ENCODE data around the gene ID2. TPM values are rescaled to one million over a fixed set of nuclear protein-coding genes. Genes with fewer than 3 reads are reported as not detected.

ID2 gene
- total and polyA plus RNA-seq, 5 experiments from 2014 or later = 67.1 to 630 (median 368) TPM

DNA sequence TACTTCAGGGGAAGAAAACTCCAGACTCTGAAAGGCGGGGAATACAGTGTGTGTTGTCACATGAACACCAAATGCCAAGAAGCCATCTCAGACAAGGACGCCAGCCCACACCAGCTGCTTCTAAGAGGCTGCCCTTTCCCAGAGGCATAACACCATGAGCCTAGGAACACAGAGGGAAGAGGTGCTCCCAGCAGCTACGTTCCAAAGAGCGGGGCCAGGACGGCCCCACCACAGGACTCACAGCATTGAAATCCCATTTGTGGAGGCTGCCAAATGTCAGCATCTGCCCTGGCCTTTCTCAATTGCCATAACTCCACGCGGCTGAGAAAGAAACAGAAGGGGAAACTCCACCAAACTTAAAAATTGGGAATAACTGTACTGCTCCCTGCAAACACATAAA, 20.1 kb upstream of the ID2 start:
- Mint-ChIP-seq H3K4me1 (peaks cover 20 to 46% (median 41%) of the 10 kb centered on the region in 4 donors), H3K4me3 (no peak overlapping the region), H3K27ac (peak overlapping the region in 1 of 10 donors; percentile 69), H3K27me3 (peaks cover 14 to 52% (median 24%) of the 10 kb centered on the region in 5 donors), H3K9me3 (no peaks in the 10 kb centered on the region), H3K36me3 (no peaks in the 10 kb centered on the region)
- DNase-seq (no peak), ATAC-seq (no peak)
- POLR2A ChIA-PET = no interaction called here

DNA sequence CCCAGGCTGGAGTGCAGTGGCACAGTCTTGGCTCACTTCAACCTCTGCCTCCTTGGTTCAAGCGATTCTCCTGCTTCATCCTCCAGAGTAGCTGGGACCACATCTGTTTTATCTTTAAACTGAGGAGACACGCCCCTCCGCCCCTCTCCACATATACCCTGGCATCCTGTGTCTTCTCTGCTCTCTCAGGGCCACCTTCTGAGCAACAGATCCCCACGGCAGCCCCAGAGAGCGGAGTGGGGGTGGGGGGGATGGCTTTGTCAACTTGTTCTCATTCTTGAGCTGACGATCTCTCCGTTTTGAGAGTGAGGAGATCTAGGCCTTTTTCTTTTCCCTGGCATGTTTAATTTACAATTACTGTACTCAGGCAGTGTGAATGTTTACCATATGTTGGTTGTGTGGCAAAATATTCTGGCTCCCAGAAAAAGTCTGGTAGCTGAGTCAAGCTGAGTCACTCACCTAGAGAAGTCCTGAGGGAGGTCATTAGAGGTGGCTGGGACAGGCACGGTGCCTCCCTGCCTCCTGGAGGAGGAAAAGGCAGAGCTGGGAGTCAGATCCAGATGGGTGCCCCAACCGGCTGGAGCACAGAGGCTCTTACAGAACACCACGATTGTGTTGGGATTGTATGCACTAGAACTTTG, 19.5 kb upstream of the ID2 start:
- H3K27me3 Mint-ChIP-seq = peaks cover 12 to 46% (median 20%) of the 10 kb centered on the region in 5 donors
- no peak overlapping the region for H3K4me3 Mint-ChIP-seq
- H3K36me3 Mint-ChIP-seq = no peaks in the 10 kb centered on the region
- peaks cover 16 to 42% (median 35%) of the 10 kb centered on the region in 4 donors for H3K4me1 Mint-ChIP-seq
- H3K27ac Mint-ChIP-seq = peak overlapping the region in 2 of 10 donors; percentile 23 to 28
- ATAC-seq (no peak), DNase-seq (no peak)
- POLR2A ChIA-PET = no interaction called here
- no peaks in the 10 kb centered on the region for H3K9me3 Mint-ChIP-seq

DNA sequence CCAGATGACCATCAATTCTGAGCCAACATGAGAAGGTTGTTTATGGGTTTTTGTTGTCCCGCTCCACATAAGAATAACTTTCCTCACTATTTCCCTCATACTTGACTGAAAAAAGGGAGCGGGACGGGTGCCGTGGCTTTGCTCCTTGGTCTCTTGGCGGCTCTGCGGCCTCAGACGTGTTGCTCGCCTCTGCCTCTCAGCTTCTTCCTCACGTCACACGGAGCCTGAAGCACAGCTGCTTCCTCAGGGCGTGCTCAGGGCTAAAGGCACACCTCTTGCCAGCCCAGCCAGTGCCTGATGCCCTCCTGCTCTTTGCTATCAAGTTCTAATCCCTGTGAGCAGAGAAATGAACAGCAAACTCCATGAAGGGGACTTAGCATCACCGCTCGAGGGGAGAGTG, 17.9 kb upstream of the ID2 start:
- DNase-seq (peak in 3 of 10 donors; percentile 33 to 61 (median 45)), ATAC-seq (peak; percentile 32 to 56)
- peaks cover 8 to 29% (median 12%) of the 10 kb centered on the region in 5 donors for H3K27me3 Mint-ChIP-seq
- peaks cover 15 to 39% (median 30%) of the 10 kb centered on the region in 4 donors for H3K4me1 Mint-ChIP-seq
- H3K4me3 Mint-ChIP-seq = peak overlapping the region in 8 of 10 donors; percentile 39 to 85 (median 58)
- peak overlapping the region in 8 of 10 donors; percentile 2 to 84 (median 60) for H3K27ac Mint-ChIP-seq
- H3K9me3 Mint-ChIP-seq = no peaks in the 10 kb centered on the region
- no peaks in the 10 kb centered on the region for H3K36me3 Mint-ChIP-seq
- POLR2A ChIA-PET = interaction anchor here (1.5 to 3.8 kb wide), 2 partner anchors 17 to 20 kb away, joined by 4 to 43 read pairs; partner anchors contain the start of gene ID2

DNA sequence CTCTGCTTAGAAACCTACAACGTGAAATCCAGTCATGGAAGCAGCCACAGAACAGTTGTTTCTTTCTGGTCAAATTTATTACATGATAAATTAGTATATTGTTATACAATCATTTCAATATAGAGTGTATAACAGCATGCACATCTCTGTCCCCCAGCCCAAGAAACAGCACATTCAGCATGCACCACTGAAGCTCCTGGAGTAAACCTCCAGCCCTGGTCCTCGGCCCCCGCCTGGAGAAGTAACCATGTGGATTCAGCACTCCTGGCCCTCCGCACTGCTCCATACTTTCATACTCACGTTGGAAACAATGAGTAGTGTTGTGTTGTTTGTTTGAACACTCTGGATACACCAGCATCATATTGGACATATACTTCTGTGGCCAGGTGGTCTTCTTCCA, 15.3 kb upstream of the ID2 start:
- no peak for ATAC-seq
- Mint-ChIP-seq H3K9me3 (no peaks in the 10 kb centered on the region), H3K36me3 (no peaks in the 10 kb centered on the region), H3K27ac (no peak overlapping the region), H3K4me3 (no peak overlapping the region), H3K27me3 (peaks cover under 1 to 4% (median 2%) of the 10 kb centered on the region in 5 donors), H3K4me1 (peaks cover 12 to 33% (median 26%) of the 10 kb centered on the region in 4 donors)
- POLR2A ChIA-PET = interaction anchor here (1.1 to 3.8 kb wide), 2 partner anchors 11 to 14 kb away, joined by 3 to 43 read pairs; partner anchors contain the start of gene ID2
- DNase-seq = no peak

DNA sequence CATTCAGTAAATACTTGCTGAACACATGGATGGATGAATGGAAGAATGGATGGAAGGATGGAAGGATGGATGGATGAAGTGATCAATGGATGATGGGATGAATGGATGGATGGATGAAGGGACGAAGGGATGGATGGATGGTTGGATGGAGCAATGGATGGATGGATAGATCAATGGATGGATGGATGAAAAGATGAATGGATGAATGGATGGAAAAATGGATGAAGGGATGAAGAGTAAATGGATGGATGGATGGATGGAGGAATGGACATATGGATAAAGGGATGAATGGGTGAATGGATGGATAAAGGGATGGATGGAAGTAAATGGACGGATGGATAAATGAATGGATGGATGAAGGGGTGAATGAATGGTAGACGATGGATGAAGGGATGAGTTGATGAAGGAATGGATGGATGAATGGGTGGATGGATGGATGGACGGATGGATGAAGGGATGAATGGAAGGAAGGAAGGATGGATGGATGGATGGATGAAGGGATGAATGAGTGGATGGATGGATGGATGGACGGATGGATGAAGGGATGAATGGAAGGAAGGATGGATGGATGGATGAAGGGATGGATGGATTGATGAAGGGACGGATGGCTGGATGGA, 13.9 kb upstream of the ID2 start:
- peaks cover 0 to 2% (median 0%) of the 10 kb centered on the region in 5 donors for H3K27me3 Mint-ChIP-seq
- ATAC-seq = no peak
- no peak for DNase-seq
- peaks cover 12 to 25% (median 25%) of the 10 kb centered on the region in 4 donors for H3K4me1 Mint-ChIP-seq
- peaks cover 0 to 6% (median 0%) of the 10 kb centered on the region in 9 donors for H3K9me3 Mint-ChIP-seq
- no peak overlapping the region for H3K4me3 Mint-ChIP-seq
- no peak overlapping the region for H3K27ac Mint-ChIP-seq
- POLR2A ChIA-PET = no interaction called here
- peaks cover 0 to under 1% (median 0%) of the 10 kb centered on the region in 3 donors for H3K36me3 Mint-ChIP-seq

DNA sequence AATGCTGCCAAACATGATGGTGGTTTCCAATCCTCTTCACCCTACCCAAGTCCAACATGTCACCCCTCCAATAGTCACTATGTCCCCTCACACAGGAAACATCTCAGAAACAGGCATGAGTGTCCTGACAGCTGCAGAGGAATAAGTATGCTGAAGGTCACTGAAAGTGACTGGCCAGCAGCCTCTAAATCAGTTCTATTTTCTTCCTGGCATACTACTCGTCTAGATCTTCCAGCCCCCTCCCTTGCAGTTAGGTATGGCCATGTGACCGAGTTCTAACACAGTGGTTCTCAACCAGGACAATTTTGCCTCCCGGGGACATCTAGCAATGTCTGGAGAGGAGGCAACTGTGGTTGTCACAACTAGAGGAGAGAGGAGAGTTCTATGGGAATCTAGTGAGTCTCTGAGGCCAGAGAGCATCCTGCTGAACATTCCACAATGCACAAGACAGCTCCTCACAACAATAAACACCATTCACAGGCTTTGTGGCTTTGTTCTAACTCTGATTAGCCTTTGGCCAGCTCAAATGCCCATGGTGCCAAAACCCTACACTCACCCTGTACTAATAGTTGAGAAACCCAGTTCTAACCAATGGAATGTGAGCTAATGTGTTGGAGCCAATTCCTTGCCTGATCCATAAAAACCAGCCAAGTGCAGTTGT, 12.6 kb upstream of the ID2 start:
- Mint-ChIP-seq H3K36me3 (peaks cover 0 to 13% (median 7%) of the 10 kb centered on the region in 3 donors), H3K4me3 (no peak overlapping the region), H3K4me1 (peaks cover 9 to 13% (median 13%) of the 10 kb centered on the region in 4 donors), H3K27ac (no peak overlapping the region), H3K27me3 (peaks cover 0 to 8% (median 0%) of the 10 kb centered on the region in 5 donors), H3K9me3 (peaks cover 5 to 15% (median 10%) of the 10 kb centered on the region in 9 donors)
- POLR2A ChIA-PET = interaction anchor here (0.6 to 2.0 kb wide), 2 partner anchors 13 to 1751 kb away, joined by 3 to 14 read pairs; partner anchors contain the start of gene ID2
- DNase-seq (no peak), ATAC-seq (no peak)

DNA sequence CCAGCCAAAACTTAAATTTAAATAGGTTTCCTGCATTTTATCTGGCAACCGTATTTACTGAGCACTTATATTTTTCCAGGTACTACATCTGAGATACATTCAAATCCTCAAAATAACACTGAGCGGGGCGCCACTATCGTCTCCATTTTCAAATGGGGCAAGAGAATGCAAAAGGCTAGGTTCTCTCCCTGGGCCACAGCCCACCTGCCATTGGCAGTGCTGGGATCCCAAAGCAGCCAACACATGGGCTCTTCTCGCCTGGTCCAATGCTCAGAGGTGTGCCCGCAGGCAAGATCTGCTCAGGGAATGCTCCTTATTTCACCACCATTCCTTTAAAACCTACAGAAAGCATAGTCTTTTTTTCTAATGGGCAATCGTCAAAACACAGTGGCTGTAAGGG, 11.3 kb upstream of the ID2 start:
- ATAC-seq (no peak), DNase-seq (no peak)
- POLR2A ChIA-PET = interaction anchor here (2.0 kb wide), 1 partner anchor 12 kb away, joined by 14 read pairs; the partner anchor contains the start of gene ID2
- H3K36me3 Mint-ChIP-seq = peaks cover 0 to 20% (median 8%) of the 10 kb centered on the region in 3 donors
- peaks cover 0 to 12% (median 0%) of the 10 kb centered on the region in 5 donors for H3K27me3 Mint-ChIP-seq
- no peak overlapping the region for H3K4me3 Mint-ChIP-seq
- peaks cover 0 to 1% (median under 1%) of the 10 kb centered on the region in 4 donors for H3K4me1 Mint-ChIP-seq
- no peak overlapping the region for H3K27ac Mint-ChIP-seq
- H3K9me3 Mint-ChIP-seq = peaks cover 12 to 27% (median 17%) of the 10 kb centered on the region in 9 donors

DNA sequence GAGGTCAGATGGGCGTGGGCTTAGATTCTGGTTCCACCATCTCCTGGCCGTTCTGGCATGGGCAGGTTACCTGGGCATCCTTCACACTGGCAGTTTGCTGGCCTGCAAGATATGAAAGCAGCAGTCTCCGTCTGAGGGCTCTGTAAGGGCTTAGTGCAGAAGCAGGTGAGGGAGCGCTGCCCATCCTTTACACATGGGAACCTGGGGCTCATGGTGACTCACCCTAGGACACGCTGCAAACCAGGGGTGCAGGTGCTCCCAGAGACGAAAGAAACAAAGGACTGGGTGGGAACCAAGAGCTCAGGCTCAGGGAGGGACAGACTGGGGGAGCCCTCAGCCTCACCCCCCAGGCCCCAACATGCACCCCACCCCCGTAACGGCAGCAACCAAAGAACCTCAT, 10.7 kb upstream of the ID2 start:
- H3K36me3 Mint-ChIP-seq = peaks cover 0 to 24% (median 8%) of the 10 kb centered on the region in 3 donors
- peaks cover 0 to 16% (median 4%) of the 10 kb centered on the region in 5 donors for H3K27me3 Mint-ChIP-seq
- no peak for DNase-seq
- no peak overlapping the region for H3K4me3 Mint-ChIP-seq
- H3K27ac Mint-ChIP-seq = no peak overlapping the region
- POLR2A ChIA-PET = no interaction called here
- H3K9me3 Mint-ChIP-seq = peaks cover 12 to 33% (median 17%) of the 10 kb centered on the region in 9 donors
- peaks cover 0 to under 1% (median 0%) of the 10 kb centered on the region in 4 donors for H3K4me1 Mint-ChIP-seq
- ATAC-seq = no peak

DNA sequence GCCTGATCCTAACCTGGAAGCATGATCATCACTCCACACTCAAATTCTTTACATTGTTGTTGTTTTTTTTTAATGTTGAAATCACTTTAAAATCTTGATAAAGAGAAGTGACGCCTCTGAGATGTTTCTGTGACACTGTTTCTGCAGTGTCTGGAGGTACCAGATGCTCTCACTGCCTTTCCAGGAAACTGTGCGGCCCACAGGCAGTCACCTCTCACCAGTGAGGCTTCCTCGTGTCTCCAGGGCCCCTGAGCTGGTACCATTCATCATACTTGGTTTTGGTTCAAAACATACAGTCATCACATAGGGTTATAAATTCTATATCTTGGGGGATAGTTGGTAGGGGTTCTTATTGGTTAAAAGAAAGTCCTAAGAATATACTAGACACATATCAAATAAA, 10.1 kb upstream of the ID2 start:
- DNase-seq (no peak), ATAC-seq (no peak)
- Mint-ChIP-seq H3K27ac (no peak overlapping the region), H3K9me3 (peaks cover 12 to 36% (median 17%) of the 10 kb centered on the region in 9 donors), H3K27me3 (peaks cover 0 to 18% (median 6%) of the 10 kb centered on the region in 5 donors), H3K36me3 (peaks cover 0 to 24% (median 8%) of the 10 kb centered on the region in 3 donors), H3K4me1 (peaks cover 0 to 2% (median under 1%) of the 10 kb centered on the region in 4 donors), H3K4me3 (no peak overlapping the region)
- POLR2A ChIA-PET = interaction anchor here (0.6 to 0.9 kb wide), 3 partner anchors 9 to 719 kb away, joined by 4 to 8 read pairs (median 4); no protein-coding TSS in a partner anchor

DNA sequence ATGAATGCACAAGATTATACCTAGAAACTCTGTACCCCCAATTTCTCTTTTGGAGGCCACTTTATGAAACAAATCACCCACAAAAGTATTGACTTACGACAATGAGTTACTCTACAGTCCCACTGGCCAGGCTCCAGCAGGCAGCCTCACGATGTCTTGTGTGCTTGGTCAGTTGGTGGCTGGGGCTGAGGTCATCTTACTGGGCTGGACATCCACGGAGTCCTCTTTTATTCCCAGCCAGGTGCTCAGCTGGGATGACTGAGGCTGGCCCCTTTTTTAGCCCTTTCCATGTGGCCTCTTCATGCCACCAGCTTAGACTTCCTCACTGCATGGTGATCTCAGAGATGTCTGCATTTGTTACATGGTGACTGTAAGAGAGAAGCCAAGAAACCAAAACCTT, 8.9 kb upstream of the ID2 start:
- ATAC-seq (no peak), DNase-seq (no peak)
- Mint-ChIP-seq H3K27ac (no peak overlapping the region), H3K36me3 (peaks cover 0 to 24% (median 8%) of the 10 kb centered on the region in 3 donors), H3K4me3 (no peak overlapping the region), H3K4me1 (peaks cover 2 to 13% (median 11%) of the 10 kb centered on the region in 4 donors), H3K27me3 (peaks cover 7 to 28% (median 12%) of the 10 kb centered on the region in 5 donors), H3K9me3 (peaks cover 12 to 36% (median 17%) of the 10 kb centered on the region in 9 donors)
- POLR2A ChIA-PET = interaction anchor here (1.4 kb wide), 1 partner anchor 9 kb away, joined by 5 read pairs; the partner anchor contains the start of gene ID2

DNA sequence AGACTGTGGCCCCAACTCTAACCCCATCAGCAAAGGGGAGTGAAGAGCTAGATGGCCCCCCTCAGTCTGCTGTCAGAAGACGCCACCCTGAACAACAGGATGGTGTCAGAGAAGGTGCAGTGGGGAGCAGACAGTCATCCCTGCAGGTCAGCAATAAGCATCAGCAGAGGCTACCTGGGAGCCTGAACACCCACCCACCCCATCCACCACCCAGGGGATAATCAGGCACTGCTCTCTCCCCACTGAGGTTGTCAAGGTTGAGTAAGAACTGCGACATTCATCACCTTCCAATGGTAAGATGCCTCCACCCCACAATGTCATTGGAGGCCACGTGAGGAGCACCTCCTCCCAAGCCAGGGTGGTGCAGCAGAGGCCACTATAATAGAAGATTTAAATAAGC, 8.5 kb upstream of the ID2 start:
- peaks cover 12 to 36% (median 17%) of the 10 kb centered on the region in 9 donors for H3K9me3 Mint-ChIP-seq
- ATAC-seq (no peak), DNase-seq (no peak)
- H3K27me3 Mint-ChIP-seq = peaks cover 8 to 30% (median 15%) of the 10 kb centered on the region in 5 donors
- peaks cover 4 to 17% (median 15%) of the 10 kb centered on the region in 4 donors for H3K4me1 Mint-ChIP-seq
- H3K36me3 Mint-ChIP-seq = peaks cover 0 to 24% (median 8%) of the 10 kb centered on the region in 3 donors
- H3K27ac Mint-ChIP-seq = no peak overlapping the region
- no peak overlapping the region for H3K4me3 Mint-ChIP-seq
- POLR2A ChIA-PET = interaction anchor here (0.7 to 1.4 kb wide), 2 partner anchors 8 to 14 kb away, joined by 3 to 5 read pairs; partner anchors contain the start of gene ID2

DNA sequence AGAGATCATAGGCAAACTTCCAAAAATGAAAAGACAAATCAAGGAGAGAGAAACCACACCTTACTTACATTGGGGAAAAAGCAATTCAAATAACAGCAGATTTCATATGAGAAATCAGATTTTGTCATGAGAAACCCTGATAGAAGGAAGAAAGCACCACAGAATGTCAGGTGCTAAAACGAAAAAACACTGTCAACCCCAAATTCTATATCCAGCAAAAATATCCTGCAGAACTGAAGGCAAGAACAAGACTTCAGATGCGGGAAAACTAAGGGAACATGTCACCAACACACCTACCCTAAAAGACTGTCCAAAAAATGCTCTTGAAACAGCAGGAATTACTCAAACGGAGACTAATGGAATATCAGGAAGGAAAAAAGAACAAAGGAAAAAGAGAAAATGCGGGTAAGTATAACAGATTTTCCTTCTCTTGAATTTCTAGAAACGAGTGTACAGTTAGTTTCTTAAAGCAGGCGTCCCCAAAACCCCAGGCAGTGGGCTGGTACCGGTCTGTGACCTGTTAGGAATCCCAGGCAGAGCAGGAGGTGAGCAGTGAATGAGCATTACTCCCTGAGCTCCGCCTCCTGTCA, 7.3 kb upstream of the ID2 start:
- H3K4me3 Mint-ChIP-seq = peak overlapping the region in 1 of 10 donors; percentile 16

More for the DNA sequence above, 7.3 kb upstream of the ID2 start:
- H3K27ac Mint-ChIP-seq = peak overlapping the region in 1 of 10 donors; percentile 35
- H3K27me3 Mint-ChIP-seq = peaks cover 10 to 32% (median 19%) of the 10 kb centered on the region in 5 donors
- DNase-seq = no peak
- peaks cover 12 to 36% (median 17%) of the 10 kb centered on the region in 9 donors for H3K9me3 Mint-ChIP-seq
- POLR2A ChIA-PET = no interaction called here
- peaks cover 0 to 24% (median 8%) of the 10 kb centered on the region in 3 donors for H3K36me3 Mint-ChIP-seq
- no peak for ATAC-seq
- H3K4me1 Mint-ChIP-seq = peaks cover 7 to 24% (median 19%) of the 10 kb centered on the region in 4 donors
